IMR-90 (cell line): ENCODE measurements around the gene PPP2R2D. TPM values are rescaled to one million over a fixed set of nuclear protein-coding genes. Genes with fewer than 3 reads are reported as not detected.
A peak's percentile ranks its signal among the peaks of the same experiment; 100 is the strongest.

Source experiments
- ATAC-seq: fragments of 200-7000 bp; cut with Tn5 transposase; 2 replicates; pipeline ENCODE4 v1.9.1; 2020; ENCODE audit warnings: low read depth, mild to moderate bottlenecking, moderate library complexity
- BruUV-seq: library from RNA; stranded (reverse); fragments of 400-500 nt; replicated peaks from 2 replicates; lab custom pipeline; 2021; lab: Mats Ljungman, UMichigan
- CTCF ChIA-PET: fragments of 300-600 bp; formaldehyde crosslinking; extraction: SDS; loops from one replicate; lab custom pipeline; 2021; ENCODE audit warnings: antibody characterized with exemption; lab: Yijun Ruan, JAX
- POLR2A ChIA-PET: fragments of 300-600 bp; sonication (Branson Sonifier 250); formaldehyde crosslinking; loops from one replicate; lab custom pipeline; 2022; ENCODE audit warnings: antibody characterized with exemption; ENCODE audit not compliant: unreplicated experiment; lab: Charles Lee
- DNase-seq: peaks from one replicate; pipeline ENCODE4 v3.0.0; 2013
- H2AFZ ChIP-seq: replicated peaks from 2 replicates; pipeline ENCODE3; 2013; ENCODE audit warnings: low read length, mild to moderate bottlenecking; ENCODE audit not compliant: poor library complexity
- H2AK5ac ChIP-seq: 2 replicates; pipeline ENCODE4 v1.6.1; 2013; ENCODE audit warnings: low read depth, low read length, inconsistent platforms
- H2AK9ac ChIP-seq: replicated peaks from 2 replicates; pipeline ENCODE3; 2013; ENCODE audit warnings: mild to moderate bottlenecking, low read depth, low read length, moderate library complexity; ENCODE audit not compliant: poor library complexity
- H2BK120ac ChIP-seq: 2 replicates; pipeline ENCODE4 v1.6.1; 2013; ENCODE audit warnings: low read depth, low read length, inconsistent platforms
- H2BK15ac ChIP-seq: 3 replicates; pipeline ENCODE4 v1.6.1; 2013; ENCODE audit warnings: low read depth, low read length, inconsistent platforms
- H2BK20ac ChIP-seq: 2 replicates; pipeline ENCODE4 v1.6.1; 2013; ENCODE audit warnings: low read depth, mild to moderate bottlenecking, inconsistent platforms, low read length, moderate library complexity
- H2BK5ac ChIP-seq: 2 replicates; pipeline ENCODE4 v1.6.1; 2013; ENCODE audit warnings: mild to moderate bottlenecking, low read depth, low read length, inconsistent platforms; ENCODE audit not compliant: poor library complexity, severe bottlenecking
- H3K14ac ChIP-seq: replicated peaks from 2 replicates; pipeline ENCODE4 v1.6.1; 2013; ENCODE audit warnings: low read depth, low read length, inconsistent platforms
- H3K18ac ChIP-seq: 2 replicates; pipeline ENCODE4 v1.6.1; 2013; ENCODE audit warnings: low read depth, low read length, control low read depth
- H3K23ac ChIP-seq: 2 replicates; pipeline ENCODE4 v1.6.1; 2013; ENCODE audit warnings: low read depth, low read length, inconsistent platforms
- H3K27ac ChIP-seq: 2 replicates; pipeline ENCODE4 v1.5.1; 2013; ENCODE audit warnings: mild to moderate bottlenecking, control low read depth, low read length; ENCODE audit not compliant: insufficient read depth
- H3K27me3 ChIP-seq: 2 replicates; pipeline ENCODE4 v1.6.1; 2013; ENCODE audit warnings: low read length; ENCODE audit not compliant: control insufficient read depth, insufficient read depth
- H3K36me3 ChIP-seq: 2 replicates; pipeline ENCODE4 v1.6.1; 2013; ENCODE audit warnings: low read length, mixed read lengths; ENCODE audit not compliant: control insufficient read depth, insufficient read depth
- H3K4ac ChIP-seq: 2 replicates; pipeline ENCODE4 v1.6.1; 2013; ENCODE audit warnings: low read depth, low read length, inconsistent platforms
- H3K4me1 ChIP-seq: 2 replicates; pipeline ENCODE4 v1.6.1; 2013; ENCODE audit warnings: low read length, mixed read lengths; ENCODE audit not compliant: control insufficient read depth, insufficient read depth
- H3K4me2 ChIP-seq: 2 replicates; pipeline ENCODE4 v1.6.1; 2013; ENCODE audit warnings: low read depth, mild to moderate bottlenecking, control low read depth, low read length, moderate library complexity
- H3K4me3 ChIP-seq: 2 replicates; pipeline ENCODE4 v1.5.1; 2013; ENCODE audit warnings: low read depth, mild to moderate bottlenecking, control low read depth, low read length, moderate library complexity; ENCODE audit not compliant: insufficient read depth
- H3K56ac ChIP-seq: 2 replicates; pipeline ENCODE4 v1.6.1; 2013; ENCODE audit warnings: low read length, inconsistent platforms; ENCODE audit not compliant: insufficient read depth; ENCODE audit errors: extremely low read depth
- H3K79me1 ChIP-seq, 2 experiments: 2 replicates each; pipeline ENCODE4 v1.6.1; 2013; ENCODE audit warnings: low read length in 2 of 2, inconsistent platforms in 1 of 2, low read depth in 1 of 2
- H3K9ac ChIP-seq: 2 replicates; pipeline ENCODE4 v1.6.1; 2013; ENCODE audit warnings: low read depth, low read length, control low read depth
- H3K9me1 ChIP-seq: 2 replicates; pipeline ENCODE4 v1.6.1; 2013; ENCODE audit warnings: low read length, inconsistent platforms; ENCODE audit not compliant: insufficient read depth
- H3K9me3 ChIP-seq: 2 replicates; pipeline ENCODE4 v1.6.1; 2013; ENCODE audit warnings: low read length; ENCODE audit not compliant: control insufficient read depth, insufficient read depth
- H4K20me1 ChIP-seq: 2 replicates; pipeline ENCODE4 v1.6.1; 2013; ENCODE audit warnings: low read length, inconsistent platforms; ENCODE audit not compliant: insufficient read depth
- H4K5ac ChIP-seq: 2 replicates; pipeline ENCODE4 v1.6.1; 2013; ENCODE audit warnings: mild to moderate bottlenecking, low read depth, low read length, control low read depth
- H4K8ac ChIP-seq, 2 experiments: 2 replicates each; pipeline ENCODE4 v1.6.1; 2013; ENCODE audit warnings: low read depth in 2 of 2, low read length in 2 of 2, control low read depth in 1 of 2, inconsistent platforms in 1 of 2
- H4K91ac ChIP-seq: 2 replicates; pipeline ENCODE4 v1.6.1; 2013; ENCODE audit warnings: low read depth, low read length, inconsistent platforms; ENCODE audit not compliant: insufficient read depth
- CTCF ChIP-seq: conservative IDR thresholded peaks from 2 replicates; pipeline ENCODE4 v1.5.1; 2012; ENCODE audit warnings: mild to moderate bottlenecking, low read depth, low read length, improper control_type of control experiment
- MAZ ChIP-seq: IDR thresholded peaks from 2 replicates; pipeline ENCODE4 v1.6.1; 2012; ENCODE audit warnings: low read depth, mild to moderate bottlenecking, low read length, improper control_type of control experiment, moderate library complexity, borderline replicate concordance
- WGBS, 2 experiments: methylation state at CpG; one replicate each; pipeline versions ENCODE4 v1.1.5 to v1.1.7; 2013; ENCODE audit warnings: missing lambda C conversion rate in 2 of 2; ENCODE audit not compliant: insufficient read length in 1 of 2; ENCODE audit errors: extremely low coverage in 2 of 2; 5-methylcytosine and 5-hydroxymethylcytosine counted together
- dilution Hi-C: fragments of 300-500 bp; cut with HindIII; formaldehyde crosslinking; loops from one replicate; pipeline ENCODE4 v1.14.3; 2018; ENCODE audit warnings: low sequenced_read_pairs; ENCODE audit not compliant: unreplicated experiment
- in situ Hi-C: fragments of 300-500 bp; cut with MboI; formaldehyde crosslinking; loops from 3 replicates; pipeline ENCODE4 v1.14.3; 2019; ENCODE audit warnings: low sequenced_read_pairs, inconsistent platforms, mixed read lengths
- intact Hi-C: fragments of 100-400 bp; cut with micrococcal nuclease; formaldehyde crosslinking; loops from 2 replicates; pipeline ENCODE4 v1.10.0; 2022
- polyA plus RNA-seq, 3 experiments: library from polyadenylated mRNA; depleted of rRNA; stranded (reverse); fragments of >200 nt; gene quantifications; 2 replicates each; pipeline ENCODE4 v1.2.3, GENCODE V29; 2012; ENCODE audit warnings: low replicate concordance in 1 of 3
- total RNA-seq: library from RNA; depleted of rRNA; stranded (reverse); fragments of >200 nt; gene quantifications from 2 replicates; pipeline ENCODE4 v1.2.3, GENCODE V29; 2012

Gene PPP2R2D
- total and polyA plus RNA-seq, 2 of the 4 experiments (the other 2 are of a cell fraction) = 22.8 to 23.8 TPM

- BruUV-seq = no TSS peak
- Histone ChIP-seq H3K79me1 (peaks cover 15 to 29% of the 10 kb centered on the region in 2 experiments), H3K27me3 (peaks cover 23% of the 10 kb centered on the region), H4K5ac (no peak overlapping the region), H3K23ac (peak overlapping the region; percentile 59; the same call in 1 of the 2 replicates), H3K36me3 (peaks cover 8% of the 10 kb centered on the region; the same call in 1 of the 2 replicates), H2AK5ac (no peak overlapping the region), H3K4me1 (peaks cover 10% of the 10 kb centered on the region), H3K4ac (peak overlapping the region; percentile 24; the same call in 1 of the 2 replicates), H3K9me3 (no peaks in the 10 kb centered on the region), H3K27ac (peak overlapping the region; percentile 76), H4K20me1 (peaks cover 36% of the 10 kb centered on the region), H2BK5ac (peak overlapping the region; percentile 76), H2AK9ac (peak overlapping the region; percentile 90), H3K56ac (peak overlapping the region; percentile 32; the same call in 1 of the 2 replicates), H3K18ac (no peak overlapping the region), H4K91ac (no peak overlapping the region), H3K4me3 (peak overlapping the region; percentile 65), H2BK120ac (no peak overlapping the region), H4K8ac (0 out of 4 replicates have a peak overlapping the region, but pooled peaks of 1 of the 2 experiments have one; percentile 53), H2AFZ (peak overlapping the region; percentile 86), H3K4me2 (peak overlapping the region; percentile 95), H3K14ac (no peak overlapping the region), H2BK15ac (no peak overlapping the region), H3K9ac (peak overlapping the region; percentile 86), H2BK20ac (no peak overlapping the region), H3K9me1 (peaks cover 21% of the 10 kb centered on the region)
- TF ChIP-seq MAZ = 0 out of 2 replicates have a peak, but pooled peaks have one; percentile 19
- TF ChIP-seq CTCF = no peak
- in situ Hi-C loops (no loop called here), dilution Hi-C loops (no loop called here), intact Hi-C loops (loop anchor here (5.0 kb wide), 3 partner anchors 46 to 121 kb away; partner anchors contain the start of gene BNIP3)
- ChIA-PET CTCF (interaction anchor here (1.0 kb wide), 1 partner anchor 122 kb away, joined by 3 read pairs; no protein-coding TSS in a partner anchor), POLR2A (interaction anchor here (0.6 kb wide), 1 partner anchor 26 kb away, joined by 3 read pairs; no protein-coding TSS in a partner anchor)
- ATAC-seq (peak; percentile 22), DNase-seq (peak; percentile 4)
- 1% methylated on average over 44 of the region's 83 CpGs; no CpG with 5 or more reads in 1 of the 2 experiments for WGBS, 2 experiments
Observed at GRCh38 chr10:131901181-131901829, 497 bp downstream of the PPP2R2D start.
